DMS53 treated with DMSO at 0.1 percent for 48 hours (cell line): ENCODE results near the gene AIDA.
A peak's percentile ranks its signal among the peaks of the same experiment; 100 is the strongest.
"Not testable (repeated sequence)": the region's sequence is repeated elsewhere in the genome, so short reads cannot be mapped to it uniquely, and the experiment has no call there.

Experiments
- DNase-seq: peaks from one replicate; lab custom pipeline; 2025; ENCODE audit not compliant: unreplicated experiment; lab: John Stamatoyannopoulos, UW

AIDA gene

GRCh38 chr1:222713091-222713961 is 1.0 kb upstream of the AIDA start:
- DNase-seq = peak; percentile 93

GRCh38 chr1:222711319-222712252 is 705 bp downstream of the AIDA start:
- peak; percentile 31 for DNase-seq

GRCh38 chr1:222709700-222710153 is 2.6 kb downstream of the AIDA start:
- no peak for DNase-seq

- no peak for DNase-seq
These were observed 5.5 kb downstream of the AIDA start for GRCh38 chr1:222706815-222707214.

- DNase-seq = no peak
These were observed 8.0 kb downstream of the AIDA start for GRCh38 chr1:222704260-222704659.

- no peak for DNase-seq
These were observed 10.1 kb downstream of the AIDA start for GRCh38 chr1:222702210-222702609.

- no peak for DNase-seq
These were observed 14.5 kb downstream of the AIDA start for GRCh38 chr1:222697826-222698225.

- DNase-seq = no peak
These were observed 15.1 kb downstream of the AIDA start for GRCh38 chr1:222697203-222697602.

- DNase-seq = no peak
These were observed 15.6 kb downstream of the AIDA start for GRCh38 chr1:222696741-222697140.

GRCh38 chr1:222694927-222695326 is 17.4 kb downstream of the AIDA start:
- DNase-seq = no peak

GRCh38 chr1:222691016-222691415 is 21.3 kb downstream of the AIDA start:
- DNase-seq = no peak

- DNase-seq = no peak
These were observed 32.2 kb downstream of the AIDA start for GRCh38 chr1:222680080-222680479.

- no peak for DNase-seq
These were observed 42.2 kb downstream of the AIDA start for GRCh38 chr1:222670110-222670509.

GRCh38 chr1:222669107-222669506 is 43.2 kb downstream of the AIDA start:
- DNase-seq = not testable (repeated sequence)

GRCh38 chr1:222668184-222668583 is 44.1 kb downstream of the AIDA start:
- DNase-seq = not testable (repeated sequence)

- no peak for DNase-seq
These were observed 46.3 kb downstream of the AIDA start for GRCh38 chr1:222665964-222666363.

GRCh38 chr1:222663431-222663934 is 48.8 kb downstream of the AIDA start:
- no peak for DNase-seq

- DNase-seq = no peak
These were observed 54.4 kb downstream of the AIDA start for GRCh38 chr1:222657899-222658298.

- no peak for DNase-seq
These were observed 55.7 kb downstream of the AIDA start for GRCh38 chr1:222656391-222657155.

- no peak for DNase-seq
These were observed 57.4 kb downstream of the AIDA start for GRCh38 chr1:222654849-222655248.
